H1 (cell line): ENCODE results near the gene KRTCAP2. TPM values are rescaled to one million over a fixed set of nuclear protein-coding genes. Genes with fewer than 3 reads are reported as not detected.
"Not testable (repeated sequence)": the region's sequence is repeated elsewhere in the genome, so short reads cannot be mapped to it uniquely, and the experiment has no call there.

Experiments
- CTCF ChIA-PET: fragments of 300-600 bp; sonication (Branson Sonifier 250); formaldehyde crosslinking; loops from one replicate; lab custom pipeline; 2021; ENCODE audit not compliant: partially characterized antibody; lab: Charles Lee
- POLR2A ChIA-PET: fragments of 300-600 bp; sonication (Branson Sonifier 250); formaldehyde crosslinking; loops from one replicate; lab custom pipeline; 2021; ENCODE audit warnings: inconsistent platforms; ENCODE audit not compliant: partially characterized antibody; lab: Charles Lee
- DNase-seq, 2 experiments: peaks; one replicate each; pipeline versions ENCODE4 v3.0.0 to v3.0.0-alpha.2; 2010 to 2022; ENCODE audit warnings: low spot score in 2 of 2, low read depth in 1 of 2, mixed read lengths in 1 of 2
- FAIRE-seq: peaks from 2 replicates; lab custom pipeline; 2011; peaks lifted over from hg19 to GRCh38; lab: Jason Lieb, UNC
- H2AFZ ChIP-seq: 2 replicates; pipeline ENCODE4 v1.8.1; 2012; ENCODE audit warnings: low read length, inconsistent platforms
- H2AK5ac ChIP-seq: 2 replicates; pipeline ENCODE4 v1.6.1; 2013; ENCODE audit warnings: low read depth, low read length
- H2BK120ac ChIP-seq: replicated peaks from 2 replicates; pipeline ENCODE3; 2013; ENCODE audit warnings: low read depth, low read length, inconsistent platforms
- H2BK12ac ChIP-seq: 2 replicates; pipeline ENCODE4 v1.6.1; 2013; ENCODE audit warnings: low read depth, low read length
- H2BK15ac ChIP-seq: 2 replicates; pipeline ENCODE4 v1.6.1; 2013; ENCODE audit warnings: low read length
- H2BK20ac ChIP-seq: 2 replicates; pipeline ENCODE4 v1.6.1; 2013; ENCODE audit warnings: low read length
- H2BK5ac ChIP-seq: 2 replicates; pipeline ENCODE4 v1.6.1; 2013; ENCODE audit warnings: low read depth, low read length
- H3K14ac ChIP-seq: 2 replicates; pipeline ENCODE4 v1.6.1; 2013; ENCODE audit warnings: inconsistent platforms; ENCODE audit not compliant: insufficient read length
- H3K18ac ChIP-seq: 2 replicates; pipeline ENCODE4 v1.6.1; 2013; ENCODE audit warnings: low read length; ENCODE audit errors: extremely low read depth
- H3K23ac ChIP-seq: 2 replicates; pipeline ENCODE4 v1.6.1; 2013; ENCODE audit warnings: inconsistent platforms; ENCODE audit not compliant: insufficient read length
- H3K23me2 ChIP-seq: 2 replicates; pipeline ENCODE4 v1.6.1; 2013; ENCODE audit warnings: low read depth, low read length
- H3K27ac ChIP-seq: 2 replicates; pipeline ENCODE4 v1.6.1; 2011; ENCODE audit warnings: low read depth, low read length, inconsistent platforms
- H3K27me3 ChIP-seq, 4 experiments: replicated peaks in 1 of 4; 1 replicate in 1 of 4; 2 replicates in 3 of 4; pipeline versions ENCODE4 v1.6.1 to v1.8.1; 2011 to 2013; ENCODE audit warnings: low read length in 3 of 4, mild to moderate bottlenecking in 3 of 4, inconsistent platforms in 2 of 4, mixed read lengths in 2 of 4, moderate library complexity in 1 of 4; ENCODE audit not compliant: control insufficient read depth in 3 of 4, insufficient read depth in 3 of 4; ENCODE audit errors: extremely low read depth in 1 of 4
- H3K36me3 ChIP-seq, 4 experiments: 2 replicates each; pipeline versions ENCODE4 v1.6.1 to v1.8.1; 2011 to 2013; ENCODE audit warnings: mild to moderate bottlenecking in 4 of 4, low read length in 3 of 4, moderate library complexity in 2 of 4, control low read depth in 1 of 4, inconsistent platforms in 1 of 4; ENCODE audit not compliant: insufficient read depth in 4 of 4, control insufficient read depth in 2 of 4
- H3K4ac ChIP-seq: replicated peaks from 2 replicates; pipeline ENCODE3; 2013; ENCODE audit warnings: low read length, low read depth, mixed read lengths, inconsistent platforms; ENCODE audit not compliant: insufficient read length
- H3K4me1 ChIP-seq, 4 experiments: replicated peaks in 1 of 4; 1 replicate in 1 of 4; 2 replicates in 3 of 4; pipeline versions ENCODE4 v1.6.1 to v1.8.1; 2011 to 2013; ENCODE audit warnings: low read length in 3 of 4, inconsistent platforms in 2 of 4, mixed read lengths in 1 of 4; ENCODE audit not compliant: insufficient read depth in 4 of 4, control insufficient read depth in 3 of 4
- H3K4me2 ChIP-seq, 2 experiments: 2 replicates each; pipeline versions ENCODE4 v1.6.1 to v1.8.1; 2011 to 2013; ENCODE audit warnings: low read depth in 2 of 2, low read length in 2 of 2, control low read depth in 1 of 2, inconsistent platforms in 1 of 2, mild to moderate bottlenecking in 1 of 2; ENCODE audit not compliant: insufficient read depth in 1 of 2
- H3K4me3 ChIP-seq, 4 experiments: fragments of 200-600, 300-600 bp in 1 of 4; sonication (generic), shearing (Covaris generic), sonication (Bioruptor Twin) in 1 of 4; 2 replicates each; pipeline versions ENCODE4 v1.5.1 to v1.8.1; 2011 to 2016; ENCODE audit warnings: low read length in 4 of 4, low read depth in 3 of 4, control low read depth in 2 of 4, inconsistent platforms in 2 of 4, mild to moderate bottlenecking in 2 of 4, mixed read lengths in 1 of 4, moderate library complexity in 1 of 4; ENCODE audit not compliant: insufficient read depth in 2 of 4; ENCODE audit errors: extremely low read depth in 1 of 4
- H3K56ac ChIP-seq: replicated peaks from 2 replicates; pipeline ENCODE3; 2013; ENCODE audit warnings: low read depth, mild to moderate bottlenecking, mixed read lengths, low read length, inconsistent platforms; ENCODE audit not compliant: insufficient read length
- H3K79me1 ChIP-seq: 2 replicates; pipeline ENCODE4 v1.6.1; 2013; ENCODE audit warnings: low read depth, low read length, control low read depth
- H3K79me2 ChIP-seq, 2 experiments: 2 replicates each; pipeline versions ENCODE4 v1.6.1 to v1.8.1; 2012 to 2013; ENCODE audit warnings: low read length in 2 of 2, mild to moderate bottlenecking in 2 of 2, inconsistent platforms in 1 of 2; ENCODE audit not compliant: insufficient read depth in 2 of 2, control insufficient read depth in 1 of 2
- H3K9ac ChIP-seq, 4 experiments: replicated peaks in 1 of 4; 1 replicate in 1 of 4; 2 replicates in 3 of 4; pipeline versions ENCODE4 v1.6.1 to v1.8.1; 2011 to 2013; ENCODE audit warnings: low read depth in 3 of 4, low read length in 3 of 4, control low read depth in 2 of 4, mild to moderate bottlenecking in 2 of 4, moderate library complexity in 2 of 4, inconsistent platforms in 1 of 4; ENCODE audit errors: extremely low read depth in 1 of 4
- H3K9me3 ChIP-seq, 2 experiments: 2 replicates each; pipeline versions ENCODE4 v1.6.1 to v1.8.1; 2012 to 2013; ENCODE audit warnings: mild to moderate bottlenecking in 2 of 2, moderate library complexity in 2 of 2, control low read depth in 1 of 2, inconsistent platforms in 1 of 2, low read depth in 1 of 2, low read length in 1 of 2, mixed read lengths in 1 of 2; ENCODE audit not compliant: insufficient read depth in 2 of 2
- H4K20me1 ChIP-seq, 2 experiments: replicated peaks in 1 of 2; 2 replicates each; pipeline versions ENCODE3 to v1.8.1; 2011 to 2013; ENCODE audit warnings: inconsistent platforms in 2 of 2, low read length in 2 of 2, mild to moderate bottlenecking in 1 of 2; ENCODE audit not compliant: insufficient read depth in 2 of 2, control insufficient read depth in 1 of 2
- H4K5ac ChIP-seq: 2 replicates; pipeline ENCODE4 v1.6.1; 2013; ENCODE audit warnings: low read length, low read depth, mixed read lengths, inconsistent platforms; ENCODE audit not compliant: insufficient read length
- H4K8ac ChIP-seq: 2 replicates; pipeline ENCODE4 v1.8.0; 2013; ENCODE audit warnings: mild to moderate bottlenecking, moderate library complexity, low read length, inconsistent platforms; ENCODE audit not compliant: insufficient read depth; ENCODE audit errors: extremely low read depth
- H4K91ac ChIP-seq: replicated peaks from 2 replicates; pipeline ENCODE3; 2013; ENCODE audit warnings: low read length, mixed read lengths, inconsistent platforms; ENCODE audit not compliant: insufficient read length
- WGBS, 2 experiments: shearing (Covaris generic) in 1 of 2; methylation state at CpG; one replicate each; pipeline versions ENCODE4 v1.1.6 to v1.1.7; 2013 to 2015; ENCODE audit warnings: low lambda C conversion rate in 2 of 2, mixed read lengths in 2 of 2, inconsistent platforms in 1 of 2, low coverage in 1 of 2, missing lambda C conversion rate in 1 of 2; ENCODE audit not compliant: insufficient replicate concordance in 2 of 2, insufficient coverage in 1 of 2, insufficient read length in 1 of 2; ENCODE audit errors: extremely low coverage in 1 of 2, missing lambda C conversion rate in 1 of 2; 5-methylcytosine and 5-hydroxymethylcytosine counted together
- polyA plus RNA-seq, 7 experiments: library from polyadenylated mRNA; depleted of rRNA in 3 of 7; stranded (reverse) in 5 of 7; unstranded in 2 of 7; fragments of >200 nt in 5 of 7; fragments of 200-250 nt in 2 of 7; gene quantifications; 1 replicate in 5 of 7; 2 replicates in 1 of 7; 4 replicates in 1 of 7; pipeline versions ENCODE4 v1.2.1 to v1.2.3, GENCODE V29; 2011 to 2013; ENCODE audit warnings: missing spikeins in 2 of 7, mixed read lengths in 2 of 7
- total RNA-seq: library from RNA; stranded (reverse); fragmentation: NEBNext Ultra II Directional; extraction: Animal tissue kit (Norgen Biotek cat#: 25700); gene quantifications from 2 replicates; pipeline ENCODE4 v1.2.1, GENCODE V29; 2021

The KRTCAP2 gene
- total and polyA plus RNA-seq, 2 of the 8 experiments (the other 6 are each of a cell fraction or from before 2014, with no cell fraction given): 146 to 317 TPM

DNA sequence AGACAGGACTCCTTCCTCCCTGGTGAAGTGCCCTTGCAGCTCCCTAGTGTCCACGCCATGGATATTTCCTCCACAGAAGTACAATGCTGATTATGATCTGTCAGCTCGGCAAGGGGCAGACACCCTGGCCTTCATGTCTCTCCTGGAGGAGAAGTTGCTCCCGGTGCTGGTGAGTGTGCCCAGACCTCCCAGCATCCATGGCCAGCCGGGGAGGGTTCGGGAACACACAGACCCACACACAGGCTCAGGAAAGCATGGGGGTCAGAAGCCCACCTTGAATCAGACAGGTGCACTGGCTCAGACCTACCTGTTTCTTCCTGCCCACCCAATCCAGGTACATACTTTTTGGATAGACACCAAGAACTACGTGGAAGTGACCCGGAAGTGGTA lies 38.9 kb upstream of the KRTCAP2 start:
- not testable (repeated sequence) for H2AFZ ChIP-seq, H3K9ac ChIP-seq, H2BK120ac ChIP-seq, H3K23ac ChIP-seq, H4K20me1 ChIP-seq, H2BK20ac ChIP-seq, H4K8ac ChIP-seq, H3K56ac ChIP-seq, H2BK12ac ChIP-seq, H3K27ac ChIP-seq, H3K18ac ChIP-seq, H3K79me2 ChIP-seq, H3K79me1 ChIP-seq, H3K4me3 ChIP-seq, H3K14ac ChIP-seq, H2BK5ac ChIP-seq, H3K4me2 ChIP-seq, H3K36me3 ChIP-seq, FAIRE-seq, H3K9me3 ChIP-seq, DNase-seq, H3K27me3 ChIP-seq, H3K4ac ChIP-seq, H2AK5ac ChIP-seq, H2BK15ac ChIP-seq, H4K91ac ChIP-seq, H4K5ac ChIP-seq
- ChIA-PET POLR2A (interaction anchor here (1.0 to 12.2 kb wide), 4 partner anchors 8 to 16 kb away, joined by 3 to 313 read pairs (median 6); no protein-coding TSS in a partner anchor), CTCF (interaction anchor here (1.1 kb wide), 1 partner anchor 33 kb away, joined by 3 read pairs; no protein-coding TSS in a partner anchor)
- Histone ChIP-seq H3K23me2 (peaks cover 17% of the 10 kb centered on the region), H3K4me1 (peaks cover 3 to 17% (median 10%) of the 10 kb centered on the region in 4 experiments)
- 87% methylated on average over 6 of the region's 7 CpGs; no CpG with 5 or more reads in 1 of the 2 experiments for WGBS, 2 experiments
